ENCODE results near the gene GRK3.

GRK3 gene

GRCh38 chr22:25668437-25668836 is 104.0 kb downstream of the GRK3 start:
- no peak for DNase-seq

- DNase-seq: no peak
Measured at GRCh38 chr22:25669253-25670069, 105.0 kb downstream of the GRK3 start.

- no peak for DNase-seq
Measured at GRCh38 chr22:25670070-25670461, 105.6 kb downstream of the GRK3 start.

- no peak for DNase-seq
Measured at GRCh38 chr22:25672289-25673084, 108.0 kb downstream of the GRK3 start.

- DNase-seq: no peak
Measured at GRCh38 chr22:25673713-25674112, 109.2 kb downstream of the GRK3 start.

GRCh38 chr22:25677631-25678030 is 113.2 kb downstream of the GRK3 start:
- DNase-seq: no peak

- no peak for DNase-seq
Measured at GRCh38 chr22:25680051-25680450, 115.6 kb downstream of the GRK3 start.

- DNase-seq: no peak
Measured at GRCh38 chr22:25680956-25681355, 116.5 kb downstream of the GRK3 start.

- DNase-seq: no peak
Measured at GRCh38 chr22:25682109-25682508, 117.6 kb downstream of the GRK3 start.

- no peak for DNase-seq
Measured at GRCh38 chr22:25688627-25689026, 124.2 kb downstream of the GRK3 start.

GRCh38 chr22:25689631-25690030 is 125.2 kb downstream of the GRK3 start:
- DNase-seq: no peak

GRCh38 chr22:25690798-25691197 is 126.3 kb downstream of the GRK3 start:
- DNase-seq: no peak

GRCh38 chr22:25692397-25693267 is 128.2 kb downstream of the GRK3 start:
- DNase-seq: peak in 1 of 2 donors; percentile 22

GRCh38 chr22:25693268-25693565 is 128.7 kb downstream of the GRK3 start:
- DNase-seq: no peak

- DNase-seq: no peak
Measured at GRCh38 chr22:25694196-25694907, 129.9 kb downstream of the GRK3 start.

- no peak for DNase-seq
Measured at GRCh38 chr22:25695146-25695545, 130.7 kb downstream of the GRK3 start.

- no peak for DNase-seq
Measured at GRCh38 chr22:25696763-25697162, 132.3 kb downstream of the GRK3 start.

- no peak for DNase-seq
Measured at GRCh38 chr22:25697181-25697664, 132.7 kb downstream of the GRK3 start.

GRCh38 chr22:25697978-25698377 is 133.5 kb downstream of the GRK3 start:
- DNase-seq: no peak

- DNase-seq: no peak
Measured at GRCh38 chr22:25698461-25698860, 134.0 kb downstream of the GRK3 start.

GRCh38 chr22:25698978-25699377 is 134.5 kb downstream of the GRK3 start:
- no peak for DNase-seq

GRCh38 chr22:25701056-25701780 is 136.7 kb downstream of the GRK3 start:
- peak; percentile 13 to 45 for DNase-seq

All from hippocampal formation (tissue), 2 donors.